H1 (cell line): ENCODE results near the gene SUGP1. TPM values are rescaled to one million over a fixed set of nuclear protein-coding genes. Genes with fewer than 3 reads are reported as not detected.

Experiments
- NANOG ChIP-seq: IDR thresholded peaks from 2 replicates; pipeline ENCODE4 v1.6.1; 2011; ENCODE audit warnings: low read length, low read depth, mild to moderate bottlenecking, inconsistent platforms; ENCODE audit not compliant: insufficient read depth, poor library complexity, severe bottlenecking
- SP1 ChIP-seq: IDR thresholded peaks from 2 replicates; pipeline ENCODE4 v1.6.1; 2011; ENCODE audit warnings: low read depth, low read length
- polyA plus RNA-seq, 7 experiments: library from polyadenylated mRNA; depleted of rRNA in 3 of 7; stranded (reverse) in 5 of 7; unstranded in 2 of 7; fragments of >200 nt in 5 of 7; fragments of 200-250 nt in 2 of 7; gene quantifications; 1 replicate in 5 of 7; 2 replicates in 1 of 7; 4 replicates in 1 of 7; pipeline versions ENCODE4 v1.2.1 to v1.2.3, GENCODE V29; 2011 to 2013; ENCODE audit warnings: missing spikeins in 2 of 7, mixed read lengths in 2 of 7
- total RNA-seq: library from RNA; stranded (reverse); fragmentation: NEBNext Ultra II Directional; extraction: Animal tissue kit (Norgen Biotek cat#: 25700); gene quantifications from 2 replicates; pipeline ENCODE4 v1.2.1, GENCODE V29; 2021
- TF ChIP-seq, protein P1 (sequence below): fragments of 300-600 bp; sonication (generic); IDR thresholded peaks from 2 replicates; pipeline ENCODE4 v1.7.1; 2012; ENCODE audit warnings: low read length, moderate library complexity, mild to moderate bottlenecking, inconsistent platforms; ENCODE audit not compliant: insufficient replicate concordance

SUGP1 gene
- total and polyA plus RNA-seq, 2 of the 8 experiments (the other 6 are each of a cell fraction or from before 2014, with no cell fraction given), result 38.5 to 65.2 TPM

DNA sequence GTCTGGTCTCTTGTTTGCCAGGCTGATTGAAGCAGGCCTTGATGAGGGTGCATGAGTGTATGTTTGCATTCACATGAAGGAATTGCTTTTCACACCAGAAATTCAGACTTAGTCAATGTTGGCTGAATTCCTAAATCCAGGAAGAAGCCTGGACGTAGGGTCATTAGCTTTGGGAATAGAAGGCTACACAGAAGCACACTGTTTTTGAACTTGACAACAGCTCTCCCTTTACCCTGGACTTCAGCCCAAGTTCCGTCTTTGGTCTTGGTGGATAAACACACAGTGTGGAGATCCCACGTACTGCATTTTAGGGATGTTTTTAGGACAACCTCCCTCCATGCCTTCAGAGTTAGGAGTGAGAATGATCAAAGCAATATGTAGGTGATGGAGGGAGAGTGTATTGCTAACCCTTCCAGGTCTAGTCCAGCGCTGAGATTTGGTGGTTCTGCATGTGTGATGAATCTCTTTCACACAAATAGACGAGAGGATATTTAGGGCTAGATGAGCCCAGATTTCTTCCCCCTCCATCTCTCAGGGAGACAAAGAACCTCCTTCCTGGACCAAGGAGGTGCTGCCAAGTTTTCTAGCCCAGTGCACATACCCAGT lies 70.0 kb downstream of the SUGP1 start (continued):
- TF ChIP-seq, protein P1, sequence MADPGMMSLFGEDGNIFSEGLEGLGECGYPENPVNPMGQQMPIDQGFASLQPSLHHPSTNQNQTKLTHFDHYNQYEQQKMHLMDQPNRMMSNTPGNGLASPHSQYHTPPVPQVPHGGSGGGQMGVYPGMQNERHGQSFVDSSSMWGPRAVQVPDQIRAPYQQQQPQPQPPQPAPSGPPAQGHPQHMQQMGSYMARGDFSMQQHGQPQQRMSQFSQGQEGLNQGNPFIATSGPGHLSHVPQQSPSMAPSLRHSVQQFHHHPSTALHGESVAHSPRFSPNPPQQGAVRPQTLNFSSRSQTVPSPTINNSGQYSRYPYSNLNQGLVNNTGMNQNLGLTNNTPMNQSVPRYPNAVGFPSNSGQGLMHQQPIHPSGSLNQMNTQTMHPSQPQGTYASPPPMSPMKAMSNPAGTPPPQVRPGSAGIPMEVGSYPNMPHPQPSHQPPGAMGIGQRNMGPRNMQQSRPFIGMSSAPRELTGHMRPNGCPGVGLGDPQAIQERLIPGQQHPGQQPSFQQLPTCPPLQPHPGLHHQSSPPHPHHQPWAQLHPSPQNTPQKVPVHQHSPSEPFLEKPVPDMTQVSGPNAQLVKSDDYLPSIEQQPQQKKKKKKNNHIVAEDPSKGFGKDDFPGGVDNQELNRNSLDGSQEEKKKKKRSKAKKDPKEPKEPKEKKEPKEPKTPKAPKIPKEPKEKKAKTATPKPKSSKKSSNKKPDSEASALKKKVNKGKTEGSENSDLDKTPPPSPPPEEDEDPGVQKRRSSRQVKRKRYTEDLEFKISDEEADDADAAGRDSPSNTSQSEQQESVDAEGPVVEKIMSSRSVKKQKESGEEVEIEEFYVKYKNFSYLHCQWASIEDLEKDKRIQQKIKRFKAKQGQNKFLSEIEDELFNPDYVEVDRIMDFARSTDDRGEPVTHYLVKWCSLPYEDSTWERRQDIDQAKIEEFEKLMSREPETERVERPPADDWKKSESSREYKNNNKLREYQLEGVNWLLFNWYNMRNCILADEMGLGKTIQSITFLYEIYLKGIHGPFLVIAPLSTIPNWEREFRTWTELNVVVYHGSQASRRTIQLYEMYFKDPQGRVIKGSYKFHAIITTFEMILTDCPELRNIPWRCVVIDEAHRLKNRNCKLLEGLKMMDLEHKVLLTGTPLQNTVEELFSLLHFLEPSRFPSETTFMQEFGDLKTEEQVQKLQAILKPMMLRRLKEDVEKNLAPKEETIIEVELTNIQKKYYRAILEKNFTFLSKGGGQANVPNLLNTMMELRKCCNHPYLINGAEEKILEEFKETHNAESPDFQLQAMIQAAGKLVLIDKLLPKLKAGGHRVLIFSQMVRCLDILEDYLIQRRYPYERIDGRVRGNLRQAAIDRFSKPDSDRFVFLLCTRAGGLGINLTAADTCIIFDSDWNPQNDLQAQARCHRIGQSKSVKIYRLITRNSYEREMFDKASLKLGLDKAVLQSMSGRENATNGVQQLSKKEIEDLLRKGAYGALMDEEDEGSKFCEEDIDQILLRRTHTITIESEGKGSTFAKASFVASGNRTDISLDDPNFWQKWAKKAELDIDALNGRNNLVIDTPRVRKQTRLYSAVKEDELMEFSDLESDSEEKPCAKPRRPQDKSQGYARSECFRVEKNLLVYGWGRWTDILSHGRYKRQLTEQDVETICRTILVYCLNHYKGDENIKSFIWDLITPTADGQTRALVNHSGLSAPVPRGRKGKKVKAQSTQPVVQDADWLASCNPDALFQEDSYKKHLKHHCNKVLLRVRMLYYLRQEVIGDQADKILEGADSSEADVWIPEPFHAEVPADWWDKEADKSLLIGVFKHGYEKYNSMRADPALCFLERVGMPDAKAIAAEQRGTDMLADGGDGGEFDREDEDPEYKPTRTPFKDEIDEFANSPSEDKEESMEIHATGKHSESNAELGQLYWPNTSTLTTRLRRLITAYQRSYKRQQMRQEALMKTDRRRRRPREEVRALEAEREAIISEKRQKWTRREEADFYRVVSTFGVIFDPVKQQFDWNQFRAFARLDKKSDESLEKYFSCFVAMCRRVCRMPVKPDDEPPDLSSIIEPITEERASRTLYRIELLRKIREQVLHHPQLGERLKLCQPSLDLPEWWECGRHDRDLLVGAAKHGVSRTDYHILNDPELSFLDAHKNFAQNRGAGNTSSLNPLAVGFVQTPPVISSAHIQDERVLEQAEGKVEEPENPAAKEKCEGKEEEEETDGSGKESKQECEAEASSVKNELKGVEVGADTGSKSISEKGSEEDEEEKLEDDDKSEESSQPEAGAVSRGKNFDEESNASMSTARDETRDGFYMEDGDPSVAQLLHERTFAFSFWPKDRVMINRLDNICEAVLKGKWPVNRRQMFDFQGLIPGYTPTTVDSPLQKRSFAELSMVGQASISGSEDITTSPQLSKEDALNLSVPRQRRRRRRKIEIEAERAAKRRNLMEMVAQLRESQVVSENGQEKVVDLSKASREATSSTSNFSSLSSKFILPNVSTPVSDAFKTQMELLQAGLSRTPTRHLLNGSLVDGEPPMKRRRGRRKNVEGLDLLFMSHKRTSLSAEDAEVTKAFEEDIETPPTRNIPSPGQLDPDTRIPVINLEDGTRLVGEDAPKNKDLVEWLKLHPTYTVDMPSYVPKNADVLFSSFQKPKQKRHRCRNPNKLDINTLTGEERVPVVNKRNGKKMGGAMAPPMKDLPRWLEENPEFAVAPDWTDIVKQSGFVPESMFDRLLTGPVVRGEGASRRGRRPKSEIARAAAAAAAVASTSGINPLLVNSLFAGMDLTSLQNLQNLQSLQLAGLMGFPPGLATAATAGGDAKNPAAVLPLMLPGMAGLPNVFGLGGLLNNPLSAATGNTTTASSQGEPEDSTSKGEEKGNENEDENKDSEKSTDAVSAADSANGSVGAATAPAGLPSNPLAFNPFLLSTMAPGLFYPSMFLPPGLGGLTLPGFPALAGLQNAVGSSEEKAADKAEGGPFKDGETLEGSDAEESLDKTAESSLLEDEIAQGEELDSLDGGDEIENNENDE, result no peak
- TF ChIP-seq NANOG (no peak), SP1 (no peak)
